ENCODE measurements around the gene PCDH9. TPM values are rescaled to one million over a fixed set of nuclear protein-coding genes. Genes with fewer than 3 reads are reported as not detected.

The PCDH9 gene
- total RNA-seq, 1 experiment from 2014 or later, result 5.8 TPM

- DNase-seq (ENCODE audit: low spot score), result no peak
- no peak overlapping the region for H3K27ac ChIP-seq (ENCODE audit: low read depth, low read length, poor library complexity, severe bottlenecking)
- CTCF ChIA-PET, result no interaction called here
These were observed 82.6 kb downstream of the PCDH9 start for GRCh38 chr13:67147342-67148133.

GRCh38 chr13:67146523-67147130, 83.5 kb downstream of the PCDH9 start:
- BruUV-seq (replicated peaks), result no TSS peak
- H3K4me1 ChIP-seq (ENCODE audit: insufficient read depth, low read length, poor library complexity, severe bottlenecking), result no peaks in the 10 kb centered on the region
- no peaks in the 10 kb centered on the region for H3K9me3 ChIP-seq (ENCODE audit: low read depth, low read length, poor library complexity, severe bottlenecking)
- intact Hi-C loops (cut with micrococcal nuclease; ENCODE audit: unreplicated experiment), result no loop called here
- DNase-seq (ENCODE audit: low spot score), result no peak
- TF ChIP-seq CTCF (conservative IDR thresholded peaks at IDR 0.05; ENCODE audit: low read depth, low read length) (no peak), EZH2 (IDR thresholded peaks at IDR 0.05; ENCODE audit: borderline replicate concordance, low read depth, low read length, poor library complexity, severe bottlenecking) (no peak)
- no peak overlapping the region for H3K4me3 ChIP-seq (ENCODE audit: low read depth, low read length, poor library complexity, severe bottlenecking)
- ChIA-PET POLR2A (ENCODE audit: low non-redundant PET) (no interaction called here), CTCF (no interaction called here)
- no peak overlapping the region for H3K27ac ChIP-seq (ENCODE audit: low read depth, low read length, poor library complexity, severe bottlenecking)
- no peaks in the 10 kb centered on the region for H3K36me3 ChIP-seq (ENCODE audit: insufficient read depth, low read length, poor library complexity, severe bottlenecking)
- H3K27me3 ChIP-seq (replicated peaks; ENCODE audit: insufficient read depth, low read depth, low read length, poor library complexity), result no peaks in the 10 kb centered on the region

More at GRCh38 chr13:67147342-67148133, 82.6 kb downstream of the PCDH9 start:
- Histone ChIP-seq H3K27me3 (replicated peaks; ENCODE audit: insufficient read depth, low read depth, low read length, poor library complexity) (no peaks in the 10 kb centered on the region), H3K9me3 (ENCODE audit: low read depth, low read length, poor library complexity, severe bottlenecking) (no peaks in the 10 kb centered on the region), H3K4me3 (ENCODE audit: low read depth, low read length, poor library complexity, severe bottlenecking) (no peak overlapping the region), H3K4me1 (ENCODE audit: insufficient read depth, low read length, poor library complexity, severe bottlenecking) (no peaks in the 10 kb centered on the region), H3K36me3 (ENCODE audit: insufficient read depth, low read length, poor library complexity, severe bottlenecking) (no peaks in the 10 kb centered on the region)
- BruUV-seq (replicated peaks), result no TSS peak
- TF ChIP-seq CTCF (conservative IDR thresholded peaks at IDR 0.05; ENCODE audit: low read depth, low read length) (no peak), EZH2 (IDR thresholded peaks at IDR 0.05; ENCODE audit: borderline replicate concordance, low read depth, low read length, poor library complexity, severe bottlenecking) (no peak)
- POLR2A ChIA-PET (ENCODE audit: low non-redundant PET), result no interaction called here
- intact Hi-C loops (cut with micrococcal nuclease; ENCODE audit: unreplicated experiment), result no loop called here

GRCh38 chr13:67145950-67146349, 84.2 kb downstream of the PCDH9 start:
- Histone ChIP-seq H3K4me1 (ENCODE audit: insufficient read depth, low read length, poor library complexity, severe bottlenecking) (no peaks in the 10 kb centered on the region), H3K36me3 (ENCODE audit: insufficient read depth, low read length, poor library complexity, severe bottlenecking) (no peaks in the 10 kb centered on the region), H3K27me3 (replicated peaks; ENCODE audit: insufficient read depth, low read depth, low read length, poor library complexity) (no peaks in the 10 kb centered on the region), H3K9me3 (ENCODE audit: low read depth, low read length, poor library complexity, severe bottlenecking) (no peaks in the 10 kb centered on the region), H3K27ac (ENCODE audit: low read depth, low read length, poor library complexity, severe bottlenecking) (no peak overlapping the region), H3K4me3 (ENCODE audit: low read depth, low read length, poor library complexity, severe bottlenecking) (no peak overlapping the region)
- TF ChIP-seq CTCF (conservative IDR thresholded peaks at IDR 0.05; ENCODE audit: low read depth, low read length) (no peak), EZH2 (IDR thresholded peaks at IDR 0.05; ENCODE audit: borderline replicate concordance, low read depth, low read length, poor library complexity, severe bottlenecking) (no peak)
- no TSS peak for BruUV-seq (replicated peaks)
- ChIA-PET POLR2A (ENCODE audit: low non-redundant PET) (no interaction called here), CTCF (no interaction called here)
- DNase-seq (ENCODE audit: low spot score), result no peak
- intact Hi-C loops (cut with micrococcal nuclease; ENCODE audit: unreplicated experiment), result no loop called here

Measured in A673 (cell line).